ENCODE measurements around the gene FAF2. TPM values are rescaled to one million over a fixed set of nuclear protein-coding genes. Genes with fewer than 3 reads are reported as not detected.

The FAF2 gene
- polyA plus RNA-seq, 4 donors, result 6.8 to 48.9 (median 15.4) TPM

DNA sequence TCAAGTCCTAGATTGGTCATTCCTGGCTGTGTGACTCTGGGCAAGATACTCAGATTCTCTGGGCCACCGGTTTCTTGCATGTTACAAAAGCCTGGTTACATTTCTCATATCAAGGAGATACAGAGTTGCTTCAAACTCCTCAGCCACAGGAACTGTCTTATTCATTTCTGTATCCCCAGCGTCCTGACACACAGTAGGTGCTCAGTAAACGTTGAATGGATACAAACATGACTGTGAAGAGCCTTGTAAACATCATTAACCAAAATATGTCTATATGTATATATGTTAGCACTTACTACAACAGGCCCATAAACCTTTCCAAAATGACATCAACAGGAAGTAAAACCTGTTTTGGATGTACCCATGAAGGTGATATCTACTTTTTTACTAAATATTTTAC lies 33.5 kb upstream of the FAF2 start:
- H3K4me1 ChIP-seq (ENCODE audit: control insufficient read depth in 3 of 3, insufficient read depth in 2 of 3, low read depth in 1 of 3, low read length in 2 of 3), result peaks cover 7 to 20% (median 8%) of the 10 kb centered on the region in 3 donors
- DNase-seq (no peak), FAIRE-seq (no peak)
- no peak overlapping the region for H3K27ac ChIP-seq (ENCODE audit: low read depth in 1 of 3, low read length in 2 of 3)
- WGBS, 3 donors, result 50 to 60% (median 55%) methylated on average over 3 of the region's 3 CpGs
- H3K9me3 ChIP-seq (ENCODE audit: control insufficient read depth in 2 of 2, insufficient read depth in 1 of 2, low read depth in 1 of 2, low read length in 1 of 2), result peaks cover 0 to 3% of the 10 kb centered on the region in 2 donors
- H3K36me3 ChIP-seq (ENCODE audit: control insufficient read depth in 3 of 3, insufficient read depth in 2 of 3, low read depth in 1 of 3, low read length in 3 of 3), result peaks cover 0 to 42% (median 2%) of the 10 kb centered on the region in 3 donors
- H3K27me3 ChIP-seq (ENCODE audit: control insufficient read depth in 3 of 3, insufficient read depth in 3 of 3, low read length in 3 of 3), result no peaks in the 10 kb centered on the region
- H3K4me3 ChIP-seq (ENCODE audit: low read depth in 1 of 3, low read length in 3 of 3), result peak overlapping the region in 2 of 3 donors; percentile 72 to 91

DNA sequence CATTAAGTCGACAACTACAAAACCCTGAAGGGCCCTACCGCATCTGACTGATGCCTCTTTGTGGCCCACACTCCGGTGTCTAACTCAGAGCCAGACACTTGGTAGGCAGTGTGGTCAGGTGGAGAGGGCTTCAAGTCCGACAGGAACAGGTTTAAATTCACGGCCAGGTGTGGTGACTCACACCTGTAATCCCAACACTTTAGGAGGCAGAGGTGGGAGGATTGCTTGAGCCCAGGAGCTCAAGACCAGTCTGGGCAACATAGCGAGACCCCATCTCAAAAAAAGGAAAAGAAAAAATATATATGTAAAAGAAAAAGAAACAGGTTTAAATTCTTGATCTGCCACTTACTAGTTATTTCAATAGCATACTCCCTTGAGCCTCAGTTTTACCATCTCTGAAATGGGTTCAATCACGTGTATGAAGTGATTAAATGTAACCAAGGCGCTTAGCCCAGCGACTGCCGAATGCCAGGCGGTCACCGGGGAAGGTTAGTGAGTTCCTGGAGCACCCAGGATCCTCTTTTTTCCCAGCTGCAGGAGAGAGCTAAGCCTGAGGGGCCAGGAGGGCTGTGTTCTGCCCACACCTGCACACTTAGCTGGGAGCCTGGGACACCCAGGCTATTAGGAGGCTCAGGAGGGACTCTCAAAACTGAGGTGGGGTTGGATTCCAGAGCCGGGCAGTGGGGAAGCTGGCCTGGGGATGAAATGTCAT lies 32.8 kb upstream of the FAF2 start:
- Histone ChIP-seq H3K36me3 (ENCODE audit: control insufficient read depth in 3 of 3, insufficient read depth in 2 of 3, low read depth in 1 of 3, low read length in 3 of 3) (peaks cover 0 to 38% (median 0%) of the 10 kb centered on the region in 3 donors), H3K27ac (ENCODE audit: low read depth in 1 of 3, low read length in 2 of 3) (peak overlapping the region; percentile 84 to 93 (median 92)), H3K9me3 (ENCODE audit: control insufficient read depth in 2 of 2, insufficient read depth in 1 of 2, low read depth in 1 of 2, low read length in 1 of 2) (peaks cover 0 to 7% of the 10 kb centered on the region in 2 donors), H3K27me3 (ENCODE audit: control insufficient read depth in 3 of 3, insufficient read depth in 3 of 3, low read length in 3 of 3) (no peaks in the 10 kb centered on the region), H3K4me3 (ENCODE audit: low read depth in 1 of 3, low read length in 3 of 3) (peak overlapping the region; percentile 72 to 91 (median 76)), H3K4me1 (ENCODE audit: control insufficient read depth in 3 of 3, insufficient read depth in 2 of 3, low read depth in 1 of 3, low read length in 2 of 3) (peaks cover 7 to 20% (median 8%) of the 10 kb centered on the region in 3 donors)
- FAIRE-seq (no peak), DNase-seq (peak in 1 of 2 donors; percentile 48)
- WGBS, 3 donors, result 37 to 65% (median 46%) methylated on average over 13 of the region's 13 CpGs

DNA sequence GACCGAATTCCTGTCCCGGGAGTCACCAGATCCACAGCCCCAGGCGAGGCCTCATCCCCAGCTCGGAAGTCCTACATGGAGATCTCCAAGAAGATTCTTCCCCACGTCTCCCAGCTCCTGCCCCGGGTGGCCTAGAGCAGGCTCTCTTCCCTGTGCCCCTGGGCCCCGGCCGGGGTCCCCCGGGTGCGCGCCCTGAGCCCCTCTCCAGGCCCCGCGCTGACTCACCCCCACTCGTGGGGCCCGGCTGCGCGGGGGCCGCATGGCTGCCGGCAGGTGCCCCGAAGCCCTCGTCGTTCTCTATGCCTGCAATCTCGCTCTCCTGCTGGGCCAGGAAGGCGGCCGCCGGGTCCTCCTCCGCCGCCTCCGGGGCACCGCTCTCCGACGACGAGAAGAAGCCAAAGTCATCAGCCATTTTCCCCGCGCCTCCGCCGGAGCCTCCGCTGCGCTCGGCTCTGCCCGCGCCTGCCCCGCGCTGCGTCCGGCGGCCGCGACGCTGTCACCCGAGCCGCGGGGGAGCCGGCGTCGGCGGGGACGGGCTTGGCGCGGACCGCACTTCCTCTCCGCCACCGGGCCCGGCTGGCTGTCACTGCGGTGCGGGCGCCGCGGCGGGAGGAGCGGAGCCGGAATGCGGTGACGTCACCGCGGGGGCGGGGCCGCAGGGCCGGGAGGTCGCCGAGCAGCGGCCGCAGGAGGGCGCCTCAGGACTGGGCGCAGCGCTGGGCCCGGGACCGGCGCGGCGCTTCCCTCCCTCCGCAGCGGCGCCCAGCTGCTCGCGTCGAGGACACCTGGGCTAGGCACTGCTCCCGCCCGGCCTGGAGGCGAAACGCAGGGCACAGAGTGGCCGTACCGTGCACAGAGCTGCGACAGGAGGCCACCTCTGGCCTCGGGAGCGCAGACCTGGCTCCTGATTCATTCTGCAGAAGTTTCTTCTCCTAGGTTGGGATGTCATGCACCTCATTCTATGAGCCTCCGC lies 31.9 kb upstream of the FAF2 start, which contains the start of gene CLTB:
TSS of gene CLTB (minus strand) at position 588 of the 973 bp plus-strand sequence. CDS start at position 412, 176 bp downstream.
- Histone ChIP-seq H3K4me3 (ENCODE audit: low read depth in 1 of 3, low read length in 3 of 3) (peak within 1 kb of the TSS; percentile 72 to 91 (median 76)), H3K27ac (ENCODE audit: low read depth in 1 of 3, low read length in 2 of 3) (peak within 1 kb of the TSS; percentile 92 to 93 (median 92)), H3K9me3 (ENCODE audit: control insufficient read depth in 2 of 2, insufficient read depth in 1 of 2, low read depth in 1 of 2, low read length in 1 of 2) (peaks cover 0 to 15% of the 10 kb centered on the region in 2 donors), H3K4me1 (ENCODE audit: control insufficient read depth in 3 of 3, insufficient read depth in 2 of 3, low read depth in 1 of 3, low read length in 2 of 3) (peaks cover 4 to 20% (median 8%) of the 10 kb centered on the region in 3 donors), H3K36me3 (ENCODE audit: control insufficient read depth in 3 of 3, insufficient read depth in 2 of 3, low read depth in 1 of 3, low read length in 3 of 3) (peaks cover 0 to 29% (median 0%) of the 10 kb centered on the region in 3 donors), H3K27me3 (ENCODE audit: control insufficient read depth in 3 of 3, insufficient read depth in 3 of 3, low read length in 3 of 3) (no peaks in the 10 kb centered on the region)
- DNase-seq (peak; percentile 91 to 96), FAIRE-seq (no peak)
- WGBS, 3 donors, result 1 to 3% (median 1%) methylated on average over 40 to 107 of the region's 107 CpGs

DNA sequence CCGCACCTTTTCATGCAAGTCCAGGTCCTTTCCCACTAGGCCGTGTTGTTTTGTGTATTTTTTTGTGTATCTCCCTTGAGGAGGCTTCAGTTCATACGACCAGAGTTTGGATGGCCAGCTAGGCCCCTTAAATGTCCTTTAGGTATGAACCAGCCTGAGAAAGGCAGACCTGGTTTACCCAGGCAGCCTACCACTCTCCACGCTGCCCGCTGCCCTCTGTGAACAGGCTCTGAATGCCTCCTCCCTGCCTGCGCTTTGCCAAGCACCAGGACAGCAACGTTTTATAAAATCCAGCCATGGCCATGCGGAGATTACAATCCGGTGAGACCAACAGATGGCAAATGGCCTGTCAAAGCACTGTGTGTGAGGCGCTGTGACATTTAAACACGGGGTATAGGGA lies 31.2 kb upstream of the FAF2 start:
- Histone ChIP-seq H3K9me3 (ENCODE audit: control insufficient read depth in 2 of 2, insufficient read depth in 1 of 2, low read depth in 1 of 2, low read length in 1 of 2) (peaks cover 0 to 21% of the 10 kb centered on the region in 2 donors), H3K27me3 (ENCODE audit: control insufficient read depth in 3 of 3, insufficient read depth in 3 of 3, low read length in 3 of 3) (no peaks in the 10 kb centered on the region), H3K4me3 (ENCODE audit: low read depth in 1 of 3, low read length in 3 of 3) (no peak overlapping the region), H3K4me1 (ENCODE audit: control insufficient read depth in 3 of 3, insufficient read depth in 2 of 3, low read depth in 1 of 3, low read length in 2 of 3) (peaks cover 3 to 20% (median 8%) of the 10 kb centered on the region in 3 donors), H3K27ac (ENCODE audit: low read depth in 1 of 3, low read length in 2 of 3) (peak overlapping the region; percentile 50 to 92 (median 79)), H3K36me3 (ENCODE audit: control insufficient read depth in 3 of 3, insufficient read depth in 2 of 3, low read depth in 1 of 3, low read length in 3 of 3) (peaks cover 0 to 25% (median 0%) of the 10 kb centered on the region in 3 donors)
- DNase-seq, result no peak
- 80 to 88% (median 86%) methylated on average over 11 of the region's 11 CpGs for WGBS, 3 donors
- no peak for FAIRE-seq

- WGBS, 3 donors, result 25 to 70% (median 32%) methylated on average over 9 of the region's 9 CpGs
- Histone ChIP-seq H3K36me3 (ENCODE audit: control insufficient read depth in 3 of 3, insufficient read depth in 2 of 3, low read depth in 1 of 3, low read length in 3 of 3) (peaks cover 0 to 13% (median 0%) of the 10 kb centered on the region in 3 donors), H3K9me3 (ENCODE audit: control insufficient read depth in 2 of 2, insufficient read depth in 1 of 2, low read depth in 1 of 2, low read length in 1 of 2) (peaks cover 0 to 22% of the 10 kb centered on the region in 2 donors), H3K4me3 (ENCODE audit: low read depth in 1 of 3, low read length in 3 of 3) (no peak overlapping the region), H3K4me1 (ENCODE audit: control insufficient read depth in 3 of 3, insufficient read depth in 2 of 3, low read depth in 1 of 3, low read length in 2 of 3) (peaks cover 3 to 20% (median 6%) of the 10 kb centered on the region in 3 donors), H3K27ac (ENCODE audit: low read depth in 1 of 3, low read length in 2 of 3) (peak overlapping the region in 1 of 3 donors; percentile 92), H3K27me3 (ENCODE audit: control insufficient read depth in 3 of 3, insufficient read depth in 3 of 3, low read length in 3 of 3) (no peaks in the 10 kb centered on the region)
- DNase-seq, result peak; percentile 76 to 91
- no peak for FAIRE-seq
Measured at GRCh38 chr5:176418251-176418650, 29.9 kb upstream of the FAF2 start.

GRCh38 chr5:176420086-176420485 lies 28.1 kb upstream of the FAF2 start:
- FAIRE-seq (no peak), DNase-seq (no peak)
- H3K4me3 ChIP-seq (ENCODE audit: low read depth in 1 of 3, low read length in 3 of 3), result no peak overlapping the region

GRCh38 chr5:176420972-176421544 lies 27.1 kb upstream of the FAF2 start:
- no peak for FAIRE-seq
- peaks cover 3 to 35% (median 4%) of the 10 kb centered on the region in 3 donors for H3K4me1 ChIP-seq (ENCODE audit: control insufficient read depth in 3 of 3, insufficient read depth in 2 of 3, low read depth in 1 of 3, low read length in 2 of 3)
- WGBS, 3 donors, result 59 to 73% (median 66%) methylated on average over 2 of the region's 2 CpGs

More at GRCh38 chr5:176420086-176420485, 28.1 kb upstream of the FAF2 start:
- WGBS, 3 donors, result 84 to 92% (median 87%) methylated on average over 5 of the region's 5 CpGs
- no peaks in the 10 kb centered on the region for H3K27me3 ChIP-seq (ENCODE audit: control insufficient read depth in 3 of 3, insufficient read depth in 3 of 3, low read length in 3 of 3)
- H3K9me3 ChIP-seq (ENCODE audit: control insufficient read depth in 2 of 2, insufficient read depth in 1 of 2, low read depth in 1 of 2, low read length in 1 of 2), result peaks cover 0 to 22% of the 10 kb centered on the region in 2 donors
- H3K4me1 ChIP-seq (ENCODE audit: control insufficient read depth in 3 of 3, insufficient read depth in 2 of 3, low read depth in 1 of 3, low read length in 2 of 3), result peaks cover 3 to 31% (median 4%) of the 10 kb centered on the region in 3 donors
- no peak overlapping the region for H3K27ac ChIP-seq (ENCODE audit: low read depth in 1 of 3, low read length in 2 of 3)
- H3K36me3 ChIP-seq (ENCODE audit: control insufficient read depth in 3 of 3, insufficient read depth in 2 of 3, low read depth in 1 of 3, low read length in 3 of 3), result no peaks in the 10 kb centered on the region

More at GRCh38 chr5:176420972-176421544, 27.1 kb upstream of the FAF2 start:
- no peak overlapping the region for H3K27ac ChIP-seq (ENCODE audit: low read depth in 1 of 3, low read length in 2 of 3)
- no peak overlapping the region for H3K4me3 ChIP-seq (ENCODE audit: low read depth in 1 of 3, low read length in 3 of 3)
- H3K27me3 ChIP-seq (ENCODE audit: control insufficient read depth in 3 of 3, insufficient read depth in 3 of 3, low read length in 3 of 3), result no peaks in the 10 kb centered on the region
- H3K9me3 ChIP-seq (ENCODE audit: control insufficient read depth in 2 of 2, insufficient read depth in 1 of 2, low read depth in 1 of 2, low read length in 1 of 2), result peaks cover 0 to 22% of the 10 kb centered on the region in 2 donors
- H3K36me3 ChIP-seq (ENCODE audit: control insufficient read depth in 3 of 3, insufficient read depth in 2 of 3, low read depth in 1 of 3, low read length in 3 of 3), result no peaks in the 10 kb centered on the region
- DNase-seq, result no peak

Data from small intestine (tissue), 7 donors.